CD14-positive monocyte (primary cell): ENCODE results near the gene MCC. TPM values are rescaled to one million over a fixed set of nuclear protein-coding genes. Genes with fewer than 3 reads are reported as not detected.

Experiments
- DNase-seq, 3 donors: peaks; one replicate each; pipeline ENCODE4 v3.0.0-alpha.2; 2011 to 2022
- H2AFZ ChIP-seq: 2 replicates; pipeline ENCODE4 v1.6.0; 2012; ENCODE audit warnings: mild to moderate bottlenecking, low read depth, low read length, inconsistent platforms; ENCODE audit not compliant: insufficient read depth, poor library complexity, severe bottlenecking
- H3K27ac ChIP-seq, 2 donors: 1 replicate in 1 of 2; 2 replicates in 1 of 2; pipeline ENCODE4 v1.5.1; 2012 to 2013; ENCODE audit warnings: low read length in 2 of 2, control low read depth in 1 of 2, inconsistent platforms in 1 of 2, low read depth in 1 of 2, mild to moderate bottlenecking in 1 of 2
- H3K27me3 ChIP-seq, 2 donors: one replicate each; pipeline versions ENCODE4 v1.6.0 to v1.6.1; 2011 to 2013; ENCODE audit warnings: low read length in 2 of 2; ENCODE audit not compliant: control insufficient read depth in 2 of 2, insufficient read depth in 2 of 2
- H3K36me3 ChIP-seq, 2 donors: replicated peaks in 1 of 2; 1 replicate in 1 of 2; 2 replicates in 1 of 2; pipeline versions ENCODE4 v1.5.1 to v1.6.1; 2012 to 2013; ENCODE audit warnings: low read length in 2 of 2, control low read depth in 1 of 2, inconsistent platforms in 1 of 2, mild to moderate bottlenecking in 1 of 2; ENCODE audit not compliant: insufficient read depth in 2 of 2, control insufficient read depth in 1 of 2
- H3K4me1 ChIP-seq, 2 donors: 1 replicate in 1 of 2; 2 replicates in 1 of 2; pipeline versions ENCODE4 v1.5.1 to v1.6.1; 2012 to 2013; ENCODE audit warnings: low read length in 2 of 2, control low read depth in 1 of 2, inconsistent platforms in 1 of 2, mild to moderate bottlenecking in 1 of 2, moderate library complexity in 1 of 2; ENCODE audit not compliant: insufficient read depth in 2 of 2, control insufficient read depth in 1 of 2
- H3K4me2 ChIP-seq: replicated peaks from 2 replicates; pipeline ENCODE3; 2012; ENCODE audit warnings: low read length, moderate library complexity, mild to moderate bottlenecking; ENCODE audit not compliant: poor library complexity, severe bottlenecking; ENCODE audit errors: extremely low read depth
- H3K4me3 ChIP-seq, 3 experiments: fragments of 200-600 bp in 1 of 3; sonication (generic) in 1 of 3; replicated peaks in 1 of 3; 1 replicate in 2 of 3; 2 replicates in 1 of 3; pipeline ENCODE4 v1.5.1; 2011 to 2013; ENCODE audit warnings: low read length in 3 of 3, mild to moderate bottlenecking in 3 of 3, control low read depth in 2 of 3, low read depth in 2 of 3, inconsistent platforms in 1 of 3, moderate library complexity in 1 of 3
- H3K79me2 ChIP-seq: 2 replicates; pipeline ENCODE4 v1.6.0; 2012; ENCODE audit warnings: mild to moderate bottlenecking, control low read depth, inconsistent platforms, low read length, moderate library complexity; ENCODE audit not compliant: insufficient read depth
- H3K9ac ChIP-seq: 2 replicates; pipeline ENCODE4 v1.6.0; 2017; ENCODE audit warnings: low read length, mild to moderate bottlenecking; ENCODE audit not compliant: insufficient read depth, poor library complexity, severe bottlenecking
- H3K9me3 ChIP-seq, 2 donors: replicated peaks in 1 of 2; 1 replicate in 1 of 2; 2 replicates in 1 of 2; pipeline versions ENCODE4 v1.5.1 to v1.6.1; 2012 to 2013; ENCODE audit warnings: low read length in 2 of 2, control low read depth in 1 of 2; ENCODE audit not compliant: control insufficient read depth in 1 of 2, insufficient read depth in 1 of 2
- H4K20me1 ChIP-seq: 2 replicates; pipeline ENCODE4 v1.6.0; 2012; ENCODE audit warnings: mild to moderate bottlenecking, low read length, control low read depth, moderate library complexity; ENCODE audit not compliant: insufficient read depth
- H3K27ac Mint-ChIP-seq, 7 donors: one replicate each; pipeline ENCODE4 v1.8.0; 2020; ENCODE audit warnings: mild to moderate bottlenecking in 7 of 7, mixed read lengths in 7 of 7, moderate library complexity in 6 of 7, inconsistent platforms in 2 of 7
- H3K27me3 Mint-ChIP-seq, 3 donors: one replicate each; pipeline ENCODE4 v1.8.0; 2021 to 2022; ENCODE audit warnings: low read depth in 3 of 3, mild to moderate bottlenecking in 3 of 3, mixed read lengths in 3 of 3, moderate library complexity in 3 of 3, inconsistent platforms in 1 of 3
- H3K36me3 Mint-ChIP-seq, 2 donors: one replicate each; pipeline ENCODE4 v1.8.0; 2020; ENCODE audit warnings: mixed read lengths in 2 of 2, inconsistent platforms in 1 of 2, mild to moderate bottlenecking in 1 of 2
- H3K4me1 Mint-ChIP-seq: one replicate; pipeline ENCODE4 v1.8.0; 2020; ENCODE audit warnings: mild to moderate bottlenecking, mixed read lengths
- H3K4me3 Mint-ChIP-seq, 2 donors: one replicate each; pipeline ENCODE4 v1.8.0; 2020; ENCODE audit warnings: mild to moderate bottlenecking in 2 of 2, mixed read lengths in 2 of 2, moderate library complexity in 1 of 2
- H3K9me3 Mint-ChIP-seq, 7 donors: one replicate each; pipeline ENCODE4 v1.8.0; 2020 to 2022; ENCODE audit warnings: mixed read lengths in 7 of 7, mild to moderate bottlenecking in 6 of 7, moderate library complexity in 6 of 7, inconsistent platforms in 2 of 7
- WGBS: methylation state at CpG from one replicate; pipeline ENCODE4 v1.1.5; 2013; ENCODE audit warnings: missing lambda C conversion rate; ENCODE audit not compliant: insufficient coverage; 5-methylcytosine and 5-hydroxymethylcytosine counted together
- intact Hi-C, 2 donors: fragments of 100-400 bp; cut with micrococcal nuclease; formaldehyde crosslinking; loops; one replicate each; pipeline versions ENCODE4 v1.15.0 to v1.15.1; 2023
- polyA plus RNA-seq, 3 donors: library from polyadenylated mRNA; depleted of rRNA in 1 of 3; unstranded in 2 of 3; stranded (reverse) in 1 of 3; fragments of 300-500 nt in 2 of 3; fragments of >200 nt in 1 of 3; fragmentation: Illumina TruSeq in 2 of 3; gene quantifications; 1 replicate in 2 of 3; 2 replicates in 1 of 3; pipeline ENCODE4 v1.2.3, GENCODE V29; 2012 to 2021
- TF ChIP-seq, protein P1 (sequence below): fragments of 200-600 bp; IDR thresholded peaks from one replicate; pipeline ENCODE4 v1.8.0; 2022; ENCODE audit warnings: antibody characterized with exemption, mild to moderate bottlenecking

MCC gene
- polyA plus RNA-seq, 3 donors, result 0.09 TPM; not detected in 2

GRCh38 chr5:113354055-113354454 is 134.2 kb downstream of the MCC start:
- Histone ChIP-seq H3K79me2 (no peaks in the 10 kb centered on the region), H3K9me3 (no peaks in the 10 kb centered on the region), H4K20me1 (no peaks in the 10 kb centered on the region), H3K36me3 (no peaks in the 10 kb centered on the region), H3K4me1 (no peaks in the 10 kb centered on the region), H3K27ac (no peak overlapping the region), H2AFZ (no peak overlapping the region), H3K4me3 (no peak overlapping the region), H3K9ac (no peak overlapping the region), H3K4me2 (no peak overlapping the region), H3K27me3 (peaks cover 2 to 6% of the 10 kb centered on the region in 2 donors)
- DNase-seq, result no peak
- H3K27me3 Mint-ChIP-seq, result peaks cover 16 to 25% (median 23%) of the 10 kb centered on the region in 3 donors
- peaks cover 3% of the 10 kb centered on the region for H3K4me1 Mint-ChIP-seq
- TF ChIP-seq, protein P1, sequence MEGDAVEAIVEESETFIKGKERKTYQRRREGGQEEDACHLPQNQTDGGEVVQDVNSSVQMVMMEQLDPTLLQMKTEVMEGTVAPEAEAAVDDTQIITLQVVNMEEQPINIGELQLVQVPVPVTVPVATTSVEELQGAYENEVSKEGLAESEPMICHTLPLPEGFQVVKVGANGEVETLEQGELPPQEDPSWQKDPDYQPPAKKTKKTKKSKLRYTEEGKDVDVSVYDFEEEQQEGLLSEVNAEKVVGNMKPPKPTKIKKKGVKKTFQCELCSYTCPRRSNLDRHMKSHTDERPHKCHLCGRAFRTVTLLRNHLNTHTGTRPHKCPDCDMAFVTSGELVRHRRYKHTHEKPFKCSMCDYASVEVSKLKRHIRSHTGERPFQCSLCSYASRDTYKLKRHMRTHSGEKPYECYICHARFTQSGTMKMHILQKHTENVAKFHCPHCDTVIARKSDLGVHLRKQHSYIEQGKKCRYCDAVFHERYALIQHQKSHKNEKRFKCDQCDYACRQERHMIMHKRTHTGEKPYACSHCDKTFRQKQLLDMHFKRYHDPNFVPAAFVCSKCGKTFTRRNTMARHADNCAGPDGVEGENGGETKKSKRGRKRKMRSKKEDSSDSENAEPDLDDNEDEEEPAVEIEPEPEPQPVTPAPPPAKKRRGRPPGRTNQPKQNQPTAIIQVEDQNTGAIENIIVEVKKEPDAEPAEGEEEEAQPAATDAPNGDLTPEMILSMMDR, result no peak
- H3K27ac Mint-ChIP-seq, result no peak overlapping the region
- peaks cover 0 to 2% (median 0%) of the 10 kb centered on the region in 7 donors for H3K9me3 Mint-ChIP-seq
- intact Hi-C loops, result no loop called here
- no CpG with 5 or more reads among the region's 1 CpG for WGBS
- no peaks in the 10 kb centered on the region for H3K36me3 Mint-ChIP-seq
- H3K4me3 Mint-ChIP-seq, result no peak overlapping the region

GRCh38 chr5:113347572-113347971 is 140.7 kb downstream of the MCC start:
- no peaks in the 10 kb centered on the region for H3K4me1 Mint-ChIP-seq
- Histone ChIP-seq H3K4me2 (no peak overlapping the region), H3K27ac (no peak overlapping the region), H3K27me3 (peaks cover 5 to 6% of the 10 kb centered on the region in 2 donors), H3K9ac (no peak overlapping the region), H3K9me3 (no peaks in the 10 kb centered on the region), H2AFZ (no peak overlapping the region), H3K79me2 (no peaks in the 10 kb centered on the region), H4K20me1 (no peaks in the 10 kb centered on the region), H3K4me1 (no peaks in the 10 kb centered on the region), H3K36me3 (no peaks in the 10 kb centered on the region), H3K4me3 (no peak overlapping the region)
- intact Hi-C loops, result no loop called here
- H3K4me3 Mint-ChIP-seq, result no peak overlapping the region
- no peak for DNase-seq
- no CpG with 5 or more reads among the region's 1 CpG for WGBS
- no peaks in the 10 kb centered on the region for H3K36me3 Mint-ChIP-seq
- peaks cover 25 to 50% (median 30%) of the 10 kb centered on the region in 3 donors for H3K27me3 Mint-ChIP-seq
- TF ChIP-seq, protein P1, result no peak
- H3K9me3 Mint-ChIP-seq, result peaks cover 0 to 4% (median 0%) of the 10 kb centered on the region in 7 donors
- no peak overlapping the region for H3K27ac Mint-ChIP-seq
